Esophagus squamous epithelium (tissue), 5 donors: Measurements from ENCODE around the gene GRAMD2B. TPM values are rescaled to one million over a fixed set of nuclear protein-coding genes. Genes with fewer than 3 reads are reported as not detected.

ENCODE experiments used
- DNase-seq: peaks from one replicate; lab custom pipeline; 2025; lab: John Stamatoyannopoulos, UW
- H3K27ac ChIP-seq, 4 donors: fragments of 200-600 bp; sonication (generic); one replicate each; pipeline ENCODE4 v1.5.1; 2016 to 2019; ENCODE audit warnings: mild to moderate bottlenecking in 1 of 4
- H3K27me3 ChIP-seq, 4 donors: fragments of 200-600 bp; sonication (generic); 1 replicate in 3 of 4; 2 replicates in 1 of 4; pipeline versions ENCODE4 v1.5.1 to v1.6.0; 2017 to 2021; ENCODE audit warnings: antibody characterized with exemption in 1 of 4
- H3K36me3 ChIP-seq, 3 donors: fragments of 200-600 bp; sonication (generic); one replicate each; pipeline ENCODE4 v1.5.1; 2016 to 2019
- H3K4me1 ChIP-seq, 3 donors: fragments of 200-600 bp; sonication (generic); one replicate each; pipeline ENCODE4 v1.5.1; 2017 to 2019
- H3K4me3 ChIP-seq, 4 donors: fragments of 200-600 bp; sonication (generic); 1 replicate in 3 of 4; 2 replicates in 1 of 4; pipeline ENCODE4 v1.5.1; 2016 to 2019; ENCODE audit warnings: mild to moderate bottlenecking in 2 of 4, moderate library complexity in 1 of 4
- H3K9me3 ChIP-seq, 3 donors: fragments of 200-600 bp; sonication (generic); one replicate each; pipeline ENCODE4 v1.5.1; 2016 to 2019
- CTCF ChIP-seq, 6 experiments: fragments of 450-650 bp in 4 of 6; fragments of 200-600 bp in 2 of 6; sonication (generic) in 2 of 6; IDR thresholded peaks; one replicate each; pipeline ENCODE4 v1.5.1; 2016 to 2019; ENCODE audit warnings: antibody characterized with exemption in 6 of 6, mild to moderate bottlenecking in 4 of 6, moderate library complexity in 4 of 6
- POLR2A ChIP-seq, 4 donors: fragments of 450-650 bp; IDR thresholded peaks; one replicate each; pipeline ENCODE4 v1.6.1; 2017; ENCODE audit warnings: antibody characterized with exemption in 4 of 4, mild to moderate bottlenecking in 4 of 4, moderate library complexity in 3 of 4
- WGBS, 2 donors: methylation state at CpG; one replicate each; pipeline ENCODE4 v1.1.5; 2018; 5-methylcytosine and 5-hydroxymethylcytosine counted together
- intact Hi-C: fragments of 100-400 bp; cut with DNase I; formaldehyde crosslinking; loops from one replicate; pipeline ENCODE4 v1.15.0; 2022
- total RNA-seq, 4 donors: library from RNA; depleted of rRNA; stranded (reverse); fragments of >200 nt; gene quantifications; one replicate each; pipeline ENCODE4 v1.1.0, GENCODE V29; 2016
- donor health status: DM: yes; HTN: yes; CAD: no.

Gene GRAMD2B
- total RNA-seq, 4 donors from 2014 or later: 10.2 to 29.0 (median 15.8) TPM

- Histone ChIP-seq H3K36me3 (no peaks in the 10 kb centered on the region), H3K9me3 (no peaks in the 10 kb centered on the region), H3K27ac (no peak overlapping the region), H3K4me1 (peaks cover 0 to 40% (median 26%) of the 10 kb centered on the region in 3 donors), H3K4me3 (no peak overlapping the region), H3K27me3 (no peaks in the 10 kb centered on the region)
- intact Hi-C loops: no loop called here
- TF ChIP-seq POLR2A (IDR thresholded peaks at IDR 0.05): no peak
- no peak for TF ChIP-seq CTCF (IDR thresholded peaks at IDR 0.05)
- no peak for DNase-seq
- 56 to 82% methylated on average over 1 of the region's 1 CpG for WGBS, 2 donors
Measured at GRCh38 chr5:126527158-126527557, 103.9 kb downstream of the GRAMD2B start.

- H3K36me3 ChIP-seq: no peaks in the 10 kb centered on the region
- peaks cover 0 to 42% (median 27%) of the 10 kb centered on the region in 3 donors for H3K4me1 ChIP-seq
- no peaks in the 10 kb centered on the region for H3K27me3 ChIP-seq
- no peak for DNase-seq
- no peak for TF ChIP-seq CTCF (IDR thresholded peaks at IDR 0.05)
- TF ChIP-seq POLR2A (IDR thresholded peaks at IDR 0.05): no peak
- no peak overlapping the region for H3K4me3 ChIP-seq
- H3K9me3 ChIP-seq: no peaks in the 10 kb centered on the region
- intact Hi-C loops: no loop called here
- H3K27ac ChIP-seq: no peak overlapping the region
Measured at GRCh38 chr5:126527892-126528291, 104.7 kb downstream of the GRAMD2B start.

GRCh38 chr5:126531543-126532120 lies 108.4 kb downstream of the GRAMD2B start:
- intact Hi-C loops: no loop called here
- Histone ChIP-seq H3K27me3 (no peaks in the 10 kb centered on the region), H3K4me3 (no peak overlapping the region), H3K27ac (peak overlapping the region; percentile 15 to 69 (median 62)), H3K9me3 (no peaks in the 10 kb centered on the region), H3K36me3 (no peaks in the 10 kb centered on the region), H3K4me1 (peaks cover 0 to 23% (median 15%) of the 10 kb centered on the region in 3 donors)
- 44 to 60% methylated on average over 4 of the region's 4 CpGs for WGBS, 2 donors
- no peak for DNase-seq
- TF ChIP-seq CTCF (IDR thresholded peaks at IDR 0.05) (no peak), POLR2A (IDR thresholded peaks at IDR 0.05) (no peak)

- intact Hi-C loops: no loop called here
- H3K9me3 ChIP-seq: no peaks in the 10 kb centered on the region
- H3K27me3 ChIP-seq: no peaks in the 10 kb centered on the region
- H3K4me3 ChIP-seq: no peak overlapping the region
- H3K27ac ChIP-seq: no peak overlapping the region
- H3K4me1 ChIP-seq: peaks cover 0 to 33% (median 21%) of the 10 kb centered on the region in 3 donors
- DNase-seq: no peak
- no peak for TF ChIP-seq CTCF (IDR thresholded peaks at IDR 0.05)
- TF ChIP-seq POLR2A (IDR thresholded peaks at IDR 0.05): no peak
- H3K36me3 ChIP-seq: no peaks in the 10 kb centered on the region
- 100% methylated on average over 1 of the region's 1 CpG; no CpG with 5 or more reads in 1 of the 2 donors for WGBS, 2 donors
Measured at GRCh38 chr5:126534553-126534952, 111.3 kb downstream of the GRAMD2B start.

GRCh38 chr5:126535856-126536545 lies 112.8 kb downstream of the GRAMD2B start:
- Histone ChIP-seq H3K27me3 (no peaks in the 10 kb centered on the region), H3K9me3 (no peaks in the 10 kb centered on the region), H3K4me1 (peaks cover 0 to 31% (median 19%) of the 10 kb centered on the region in 3 donors), H3K36me3 (no peaks in the 10 kb centered on the region), H3K27ac (peak overlapping the region in 3 of 4 donors; percentile 29 to 43 (median 40)), H3K4me3 (no peak overlapping the region)
- DNase-seq: no peak
- TF ChIP-seq POLR2A (IDR thresholded peaks at IDR 0.05) (no peak), CTCF (IDR thresholded peaks at IDR 0.05) (no peak)
- intact Hi-C loops: loop anchor here (5.0 kb wide), 1 partner anchor 184 kb away; no protein-coding TSS in a partner anchor
- WGBS, 2 donors: 88 to 93% methylated on average over 2 to 4 of the region's 4 CpGs
